GM18508 (cell line): ENCODE measurements around the gene CCDC27.
"Not testable (repeated sequence)": the region's sequence is repeated elsewhere in the genome, so short reads cannot be mapped to it uniquely, and the experiment has no call there.

ENCODE experiments used
- ATAC-seq: cut with Tn5 transposase; IDR thresholded peaks from one replicate; pipeline ENCODE4 v1.9.1; 2021; ENCODE audit warnings: moderate number of reproducible peaks; ENCODE audit not compliant: insufficient read depth, unreplicated experiment

CCDC27 gene

DNA sequence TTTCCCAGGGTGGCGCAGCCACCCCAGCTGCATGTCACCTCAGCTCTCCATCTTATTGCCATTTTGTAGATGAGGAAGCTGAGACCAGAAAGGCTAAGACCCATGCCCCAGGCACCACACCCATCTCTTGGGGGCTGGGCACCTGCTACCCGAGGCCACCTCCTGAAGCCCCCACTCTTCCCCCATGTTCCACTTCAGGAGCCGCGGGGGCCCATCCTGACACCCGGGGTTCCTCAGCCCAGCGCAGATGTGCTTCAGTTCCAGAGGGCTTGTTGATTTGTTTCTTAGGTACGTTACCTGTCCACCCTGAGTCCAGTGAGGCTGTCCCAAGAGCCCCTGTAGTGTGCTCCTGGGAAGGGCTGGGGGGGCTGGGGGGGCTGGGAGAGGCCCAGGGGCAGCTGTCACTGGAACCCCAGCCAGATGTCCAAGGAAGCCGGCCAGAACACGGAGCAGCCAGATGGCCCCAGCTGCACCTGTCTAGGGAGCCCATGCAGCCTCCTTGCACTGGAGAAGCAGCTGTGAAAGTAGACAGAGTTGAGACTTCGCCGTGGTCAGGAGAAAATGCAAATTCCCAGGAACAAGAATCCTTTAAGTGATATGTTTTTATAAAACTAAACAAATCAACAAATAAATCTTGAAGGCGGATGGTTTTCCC is 17.1 kb upstream of the CCDC27 start:
- no peak for ATAC-seq

DNA sequence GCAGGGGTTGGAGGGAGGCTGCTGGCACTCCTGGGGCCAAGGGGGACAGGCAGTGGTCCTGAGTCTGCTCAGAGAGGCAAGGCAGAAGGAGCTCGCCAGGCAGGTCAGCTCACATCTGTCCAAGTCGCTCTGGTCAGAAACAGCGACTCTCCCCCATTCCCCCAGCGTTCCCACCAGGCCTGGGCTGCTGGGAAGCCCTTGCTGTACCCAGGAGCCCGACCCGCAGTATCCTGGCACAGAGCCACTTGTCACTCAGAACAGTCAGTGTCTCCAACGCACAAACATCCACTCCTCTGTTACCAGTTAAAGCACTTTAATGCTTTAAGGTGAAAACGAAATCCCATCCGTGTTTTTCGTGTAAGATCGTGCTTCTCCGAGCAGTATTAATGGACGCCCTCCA is 16.6 kb upstream of the CCDC27 start:
- no peak for ATAC-seq

DNA sequence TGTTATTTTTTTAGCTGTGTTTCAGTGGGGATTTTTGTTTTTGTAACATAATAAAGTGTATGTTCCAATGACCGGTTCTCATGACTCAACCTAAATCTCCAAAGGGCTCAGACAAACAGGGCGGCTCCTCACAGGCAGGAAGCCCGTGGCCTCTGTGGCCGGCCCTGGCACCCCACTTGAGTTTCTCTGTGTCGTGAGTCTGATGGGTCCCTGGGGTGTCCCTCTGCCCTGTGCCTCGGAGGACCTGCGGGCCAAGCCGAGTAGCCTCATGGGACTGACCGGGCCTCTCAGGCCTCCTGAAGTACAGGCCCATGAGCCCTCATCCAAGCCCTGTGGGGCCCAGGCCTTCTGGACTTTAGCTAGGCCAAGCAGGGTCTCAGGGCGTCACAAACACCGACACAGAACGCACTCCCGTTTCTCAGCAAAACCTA is 16.1 kb upstream of the CCDC27 start:
- no peak for ATAC-seq

DNA sequence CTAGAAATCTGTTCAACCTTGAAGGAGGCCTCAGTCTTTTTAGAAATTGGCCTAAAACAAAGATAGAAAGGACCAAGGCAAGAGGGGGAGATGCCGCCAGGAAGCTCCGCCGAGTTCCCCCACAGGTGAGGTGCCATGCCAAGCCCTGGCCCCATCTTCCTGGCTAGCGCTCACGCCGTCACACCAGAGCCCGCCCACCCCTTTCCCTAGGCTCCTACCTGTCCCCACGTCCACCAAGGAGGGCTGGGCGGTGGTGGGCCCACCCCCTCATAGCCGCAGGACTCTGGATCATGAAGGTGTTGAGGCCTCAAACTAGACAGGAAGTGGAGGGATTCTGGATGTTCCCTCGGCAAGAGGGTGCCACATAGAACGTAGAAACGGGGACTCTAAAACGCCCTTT is 15.5 kb upstream of the CCDC27 start:
- ATAC-seq = no peak

DNA sequence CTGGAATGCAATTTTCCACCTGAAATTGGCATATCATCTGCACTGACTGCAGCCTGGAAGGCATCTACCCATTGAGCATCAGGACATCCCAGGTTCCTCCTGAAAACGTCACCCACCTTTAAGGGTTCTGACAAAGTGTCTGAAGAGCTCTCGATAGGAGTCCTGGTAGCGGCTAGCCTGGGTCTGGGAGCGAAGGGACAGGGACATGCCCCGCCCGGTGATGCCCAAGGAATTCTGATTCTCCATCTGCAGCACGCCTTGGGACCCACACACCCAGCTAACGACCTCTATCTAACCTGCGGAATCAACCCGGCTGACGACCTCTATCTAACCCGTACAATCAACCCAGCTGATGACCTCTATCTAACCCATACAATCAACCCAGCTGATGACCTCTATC is 13.3 kb upstream of the CCDC27 start:
- ATAC-seq = no peak

DNA sequence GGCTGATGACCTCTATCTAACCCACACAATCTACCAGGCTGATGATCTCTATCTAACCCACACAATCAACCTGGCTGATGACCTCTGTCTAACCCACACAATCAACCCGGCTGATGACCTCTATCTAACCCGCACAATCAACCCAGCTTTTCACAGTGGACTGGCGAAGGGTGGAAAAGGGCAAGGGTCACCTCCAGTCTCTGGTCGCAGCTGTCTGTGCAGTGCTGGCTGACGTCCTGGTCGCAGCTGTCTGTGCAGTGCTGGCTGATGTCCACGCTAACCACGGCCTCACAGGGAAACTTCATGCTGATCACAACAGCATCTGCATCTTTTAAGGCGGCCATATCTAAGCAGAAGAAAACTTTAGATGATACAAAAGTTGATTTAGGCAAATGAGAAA is 12.2 kb upstream of the CCDC27 start:
- ATAC-seq = no peak

DNA sequence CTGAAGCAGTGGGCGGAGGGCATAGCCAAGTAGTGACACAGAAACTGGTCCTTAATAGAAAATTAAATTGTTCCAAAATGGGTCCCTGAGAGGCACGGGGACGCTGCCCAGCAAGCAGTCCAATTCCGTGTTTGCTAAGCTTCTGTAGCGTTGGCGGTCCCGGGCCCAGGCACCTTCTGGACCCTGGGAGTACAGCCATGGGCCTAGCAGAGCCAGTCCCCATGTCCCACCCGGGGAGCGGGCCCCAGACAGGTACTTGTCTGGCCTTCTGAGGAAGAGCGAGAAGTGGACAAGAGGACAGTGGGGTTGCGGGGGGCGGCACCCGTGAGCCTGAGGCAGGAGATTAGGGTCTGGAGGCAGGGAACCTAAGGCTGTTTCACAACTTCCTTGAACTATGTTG is 11.5 kb upstream of the CCDC27 start:
- no peak for ATAC-seq

DNA sequence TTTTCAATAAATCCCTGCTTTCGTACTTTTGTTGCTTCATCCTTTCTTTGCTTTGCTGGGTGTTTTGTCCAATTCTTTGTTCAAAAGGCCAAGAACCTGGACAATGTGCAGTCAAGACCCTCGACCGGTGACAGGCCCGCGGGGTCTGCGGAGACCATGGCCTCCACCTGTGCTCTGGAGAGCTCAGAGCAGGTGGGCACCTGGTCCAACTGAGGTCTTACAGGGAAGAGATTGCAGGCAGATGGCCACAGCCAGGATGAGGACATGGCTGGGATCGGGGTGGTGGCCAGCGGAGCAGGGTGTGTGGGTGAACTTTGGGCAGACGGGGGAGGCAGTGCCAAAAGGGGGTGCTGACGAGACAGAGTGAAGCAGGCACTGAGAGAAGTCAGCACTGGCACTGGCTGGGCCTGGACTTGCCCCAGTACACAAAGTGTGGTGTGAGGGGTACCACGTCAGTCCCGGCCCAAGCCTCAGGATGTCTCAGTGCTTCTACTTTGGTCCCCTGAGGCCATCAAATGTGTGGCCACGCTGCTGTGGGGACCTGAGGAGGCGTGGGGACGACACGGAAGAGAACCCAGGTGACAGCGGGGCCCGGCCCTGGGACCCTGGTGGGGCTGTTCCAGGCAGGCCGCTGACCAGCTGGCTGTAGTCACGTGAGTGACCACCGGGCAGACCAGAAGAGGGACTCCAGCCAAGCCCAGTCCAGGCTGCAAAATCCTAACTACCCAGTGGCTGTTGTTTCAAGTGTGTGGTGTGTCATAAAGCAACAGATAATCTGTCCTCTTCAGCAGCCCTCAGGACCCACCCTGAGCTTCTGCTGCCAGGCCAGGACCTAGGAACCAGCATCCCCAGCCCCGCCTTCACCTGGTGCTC is 10.4 kb upstream of the CCDC27 start:
- ATAC-seq = no peak

DNA sequence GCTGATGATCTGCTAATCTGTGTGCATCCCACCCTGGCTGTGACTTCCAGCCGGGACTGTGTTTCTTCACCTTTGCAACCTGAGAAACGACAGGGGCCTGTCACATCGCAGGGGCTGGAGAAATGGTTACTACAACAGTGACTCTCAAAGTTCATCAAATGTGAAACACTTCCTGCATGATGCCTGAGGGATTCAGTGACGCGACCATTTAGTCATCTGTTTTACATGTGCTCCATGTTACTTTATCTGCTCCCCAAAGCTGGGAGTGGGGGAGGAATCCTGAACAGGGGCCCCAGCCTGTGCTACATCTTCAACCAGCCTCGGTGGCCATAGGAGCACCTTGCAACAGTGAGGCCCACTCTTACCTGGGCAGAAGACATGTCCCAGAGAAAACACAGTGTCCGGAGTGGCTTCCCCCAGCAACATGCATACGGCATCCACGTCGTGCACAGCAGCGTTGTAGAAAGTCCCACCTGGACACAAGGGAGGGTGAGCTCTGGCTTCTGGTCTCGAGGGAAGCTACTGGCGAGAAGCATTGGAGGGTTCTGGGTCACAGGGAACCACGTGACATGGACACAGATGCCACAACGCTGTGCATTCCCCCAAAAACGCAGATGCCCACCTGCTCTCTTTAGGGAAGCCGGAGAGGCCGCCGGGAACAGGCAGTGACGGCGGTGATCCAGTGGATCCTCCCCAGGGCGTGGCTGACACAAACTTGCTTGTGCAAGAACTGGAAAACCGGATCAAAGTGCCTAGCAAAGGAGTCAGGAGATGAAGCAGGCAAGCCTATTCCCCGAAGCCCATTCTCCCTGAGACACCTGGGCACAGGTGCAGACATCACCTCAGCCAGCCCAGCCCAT is 9.6 kb upstream of the CCDC27 start:
- ATAC-seq = no peak

DNA sequence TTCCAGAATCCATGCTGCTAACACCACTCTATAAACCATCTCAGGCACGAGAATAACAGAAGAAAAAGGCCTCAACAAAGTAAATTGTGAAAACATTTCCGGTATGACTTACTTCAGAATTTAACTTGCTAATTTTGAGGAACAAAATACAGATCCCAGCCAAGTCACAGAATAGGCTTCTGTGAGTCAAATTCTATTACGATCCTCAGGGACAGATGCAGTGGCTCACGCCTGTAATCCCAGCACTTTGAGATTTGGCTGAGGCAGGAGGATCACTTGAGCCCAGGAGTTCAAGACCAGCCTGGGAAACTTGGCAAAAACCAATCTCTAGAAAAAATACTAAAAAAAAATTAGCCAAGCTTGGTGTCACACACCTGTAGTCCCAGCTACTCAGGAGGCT is 8.8 kb upstream of the CCDC27 start:
- ATAC-seq = no peak

DNA sequence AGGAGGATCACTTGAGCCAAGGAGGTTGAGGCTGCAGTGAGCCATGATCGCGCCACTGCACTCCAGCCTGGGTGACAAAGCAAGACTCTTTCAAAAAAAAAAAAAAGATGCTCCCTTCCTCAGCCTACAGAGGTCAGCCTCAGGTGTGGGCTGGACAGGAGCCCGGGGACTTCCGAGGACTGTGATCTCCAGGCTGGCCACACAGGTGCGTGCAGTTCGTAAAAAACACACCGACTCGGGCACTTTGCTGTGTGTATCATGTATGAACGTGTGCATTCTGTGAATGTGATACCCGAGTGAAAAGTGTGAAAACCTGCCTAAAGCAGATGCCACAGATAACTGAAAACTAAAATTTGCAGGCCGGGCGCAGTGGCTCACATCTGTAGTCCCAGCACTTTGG is 8.4 kb upstream of the CCDC27 start:
- ATAC-seq = no peak

DNA sequence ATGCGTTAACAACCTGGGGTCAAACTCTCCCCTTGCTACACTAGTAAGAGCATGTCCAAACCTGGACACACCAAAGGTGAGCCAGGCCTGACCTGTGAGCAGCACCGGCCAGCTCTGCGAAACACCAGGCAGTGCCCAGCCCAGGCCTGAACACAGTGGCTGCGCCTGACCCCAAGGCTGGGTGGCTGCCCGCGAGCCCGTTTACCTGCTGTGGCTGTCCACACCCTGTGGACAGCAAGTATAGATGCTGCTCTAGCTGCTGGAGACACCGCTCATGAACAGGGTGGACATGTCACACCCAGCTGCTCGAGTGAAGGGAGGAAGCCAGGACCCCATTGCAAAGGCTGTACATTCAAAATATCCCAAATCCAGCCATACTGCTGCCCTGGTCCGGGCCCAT is 7.6 kb upstream of the CCDC27 start:
- no peak for ATAC-seq

DNA sequence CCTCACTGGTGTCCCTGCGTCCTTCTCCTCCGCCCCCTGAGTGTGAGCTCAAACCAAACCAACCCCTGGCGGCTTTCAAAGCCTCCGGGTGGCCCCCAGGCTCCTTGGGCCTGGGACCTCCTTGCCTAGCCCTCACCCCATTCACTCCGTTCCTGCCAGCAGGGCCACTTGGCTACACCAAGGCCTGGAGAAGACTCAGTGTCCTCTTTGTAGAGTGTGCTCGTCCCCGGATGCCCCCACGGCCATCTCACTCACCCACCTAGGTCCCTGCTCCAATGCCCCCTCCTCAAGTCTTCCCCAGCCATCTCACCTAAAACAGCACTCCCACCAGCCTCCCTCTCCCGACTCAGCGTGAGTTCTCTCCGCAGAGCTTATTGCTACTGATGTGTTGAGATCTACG is 7.2 kb upstream of the CCDC27 start:
- no peak for ATAC-seq

DNA sequence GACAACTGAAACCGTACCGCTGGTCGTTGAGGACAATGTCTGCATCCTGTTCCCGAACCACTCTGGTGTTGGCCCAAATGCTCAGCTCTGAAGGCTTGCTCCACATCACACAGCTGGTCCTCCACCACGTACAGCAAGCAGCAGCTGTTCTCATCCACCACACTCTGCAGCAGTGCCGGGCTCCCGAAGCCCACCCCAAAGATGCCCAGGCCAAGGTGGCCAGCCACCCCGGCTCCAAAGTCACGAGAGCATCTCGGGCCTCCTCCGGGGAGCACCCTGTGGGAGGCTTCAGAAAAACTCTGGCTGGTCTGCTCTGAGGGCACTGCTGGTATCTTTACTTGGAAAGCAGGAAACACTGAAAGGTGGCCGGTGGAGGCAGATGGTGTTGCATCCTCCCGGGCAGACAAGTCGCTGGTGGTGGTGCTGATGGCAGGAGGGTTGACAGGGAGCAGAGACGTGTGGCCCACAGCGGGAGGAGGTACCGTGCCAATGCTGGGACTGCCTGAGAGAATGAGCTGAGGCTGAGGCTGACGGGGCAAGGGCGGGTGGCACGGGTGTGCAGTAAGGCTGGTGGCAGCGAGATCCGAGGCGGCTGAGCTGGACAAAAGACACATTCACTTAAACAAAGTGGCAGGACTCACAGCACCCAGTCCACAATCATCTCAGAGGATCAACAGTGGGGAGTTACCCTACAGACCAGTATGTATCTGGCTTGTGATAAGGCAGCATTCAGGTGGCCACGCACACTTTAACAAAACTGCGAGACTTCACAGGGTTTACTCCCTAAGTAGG is 6.5 kb upstream of the CCDC27 start:
- ATAC-seq = no peak

DNA sequence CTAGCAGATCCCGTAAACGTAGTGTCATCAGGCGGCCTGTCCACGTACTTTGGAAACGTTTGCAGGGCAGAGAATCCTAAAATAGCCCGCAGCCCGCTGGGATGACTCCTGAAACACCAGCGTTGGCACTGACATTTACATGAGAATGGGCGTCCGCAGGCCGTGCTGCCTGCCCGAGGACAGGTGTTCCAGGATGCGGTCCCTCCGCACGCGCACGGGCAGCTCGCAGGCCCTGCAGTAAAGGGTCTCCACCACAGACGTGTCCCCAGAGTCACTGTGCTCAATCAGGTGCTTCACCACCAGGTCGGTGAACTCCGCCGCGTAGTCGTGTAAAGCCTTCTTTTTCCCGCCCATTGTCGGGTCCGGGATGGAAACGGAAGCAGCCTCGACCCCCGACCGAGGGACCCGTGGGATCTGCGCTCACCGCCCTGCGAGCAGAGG is 5.8 kb upstream of the CCDC27 start:
- no peak for ATAC-seq

DNA sequence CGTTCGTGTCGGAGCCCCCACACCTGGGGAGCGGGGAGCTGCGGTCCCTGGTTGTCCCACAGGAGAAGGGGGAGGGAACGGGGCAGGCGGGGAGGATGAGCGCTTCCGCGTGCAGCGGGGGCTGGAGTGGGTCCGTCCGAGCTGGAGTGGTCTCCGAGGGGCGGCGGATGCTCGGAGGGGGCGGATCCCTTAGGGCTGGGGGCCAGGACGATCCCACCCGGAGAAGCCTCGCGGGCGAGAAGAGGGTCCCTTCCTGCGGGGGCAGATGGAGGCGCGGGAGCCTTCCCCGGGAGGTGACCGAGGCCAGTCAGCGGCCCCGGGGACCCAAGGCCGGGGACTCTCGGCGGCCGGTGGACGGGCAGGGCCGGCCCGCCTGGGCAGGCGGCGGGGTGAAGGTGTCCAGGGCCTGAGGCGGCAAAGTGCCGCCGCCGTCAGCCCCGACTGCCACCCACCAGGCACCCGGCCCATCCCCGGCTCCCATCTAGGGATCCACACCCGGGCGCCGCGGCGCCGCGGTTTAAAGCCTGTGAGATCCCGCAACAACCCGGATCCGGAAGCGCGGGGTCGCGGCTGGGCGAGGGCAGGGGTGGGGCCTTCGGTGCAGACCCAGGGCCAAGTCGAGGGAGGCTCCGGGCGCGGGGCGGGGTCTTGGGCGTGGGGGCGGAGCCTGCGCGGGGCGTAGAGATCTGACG is 5.3 kb upstream of the CCDC27 start:
- ATAC-seq = no peak

DNA sequence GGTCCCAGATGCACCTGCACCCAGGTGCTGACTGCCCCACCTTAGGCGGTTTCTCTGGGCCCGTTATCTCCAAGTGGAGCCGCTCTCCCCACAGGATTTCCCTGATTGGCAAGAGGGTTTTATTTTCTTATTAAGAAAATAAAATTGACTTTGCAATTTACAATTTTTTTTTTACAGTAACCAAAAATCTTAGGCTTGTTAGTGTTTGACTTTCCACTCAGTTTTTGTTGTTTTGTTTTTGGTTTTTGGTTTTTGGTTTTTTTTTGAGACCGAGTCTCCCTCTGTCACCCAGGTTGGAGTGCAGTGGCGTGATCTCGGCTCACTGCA is 4.8 kb upstream of the CCDC27 start:
- ATAC-seq = no peak

DNA sequence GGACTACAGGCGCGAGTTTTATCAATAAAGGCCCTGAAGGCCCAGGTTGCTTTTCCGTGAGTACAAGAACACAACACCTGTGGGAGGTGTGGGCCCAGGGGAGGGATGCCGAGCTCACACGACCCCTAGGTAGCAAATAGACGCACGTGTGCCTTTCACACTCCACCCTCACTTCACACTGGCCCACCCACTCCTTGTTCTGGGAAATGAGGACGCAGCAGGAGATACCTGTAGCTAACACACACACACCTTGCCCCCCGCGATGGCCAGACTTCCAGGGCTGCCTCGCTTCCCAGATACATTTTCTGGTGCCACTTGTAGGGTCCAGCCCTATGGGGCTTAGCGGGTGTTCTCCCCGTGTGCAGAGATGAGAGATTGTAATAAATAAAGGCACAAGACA is 4.3 kb upstream of the CCDC27 start:
- no peak for ATAC-seq

DNA sequence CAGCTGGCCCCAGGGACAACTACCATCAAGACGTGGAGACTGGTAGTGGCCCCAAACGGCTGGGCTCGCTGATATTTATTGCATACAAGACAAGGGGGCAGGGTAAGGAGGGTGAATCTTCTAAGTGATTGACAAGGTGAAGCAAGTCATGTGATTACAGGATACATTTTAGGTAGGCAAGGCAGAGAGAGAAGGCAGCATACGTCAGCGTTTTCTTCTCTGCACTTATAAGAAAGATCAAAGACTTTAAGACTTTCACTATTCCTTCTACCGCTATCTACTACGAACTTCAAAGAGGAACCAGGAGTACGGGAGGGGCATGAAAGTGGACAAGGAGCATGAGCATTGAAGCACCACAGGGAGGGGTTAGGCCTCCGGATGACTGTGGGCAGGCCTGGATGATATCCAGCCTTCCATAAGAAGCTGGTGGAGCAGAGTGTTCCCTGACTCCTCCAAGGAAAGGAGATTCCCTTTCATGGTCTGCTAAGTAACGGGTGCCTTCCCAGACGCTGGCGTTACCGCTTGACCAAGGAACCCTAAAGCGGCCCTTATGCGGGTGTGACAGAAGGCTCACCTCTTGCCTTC is 3.8 kb upstream of the CCDC27 start:
- not testable (repeated sequence) for ATAC-seq
